HepG2 (cell line): ENCODE results near the gene CPS1. TPM values are rescaled to one million over a fixed set of nuclear protein-coding genes. Genes with fewer than 3 reads are reported as not detected.

Source experiments
- CBFB ChIP-seq: sonication (generic); formaldehyde crosslinking; IDR thresholded peaks from 2 replicates; pipeline ENCODE4 v1.4.0; 2020; ENCODE audit warnings: missing genetic modification reagents
- GMEB1 ChIP-seq: sonication (generic); formaldehyde crosslinking; IDR thresholded peaks from 2 replicates; pipeline ENCODE4 v1.5.1; 2020; ENCODE audit warnings: missing genetic modification reagents, mild to moderate bottlenecking, borderline replicate concordance
- HNRNPUL1 ChIP-seq: fragments of 200-400 bp; formaldehyde crosslinking; IDR thresholded peaks from 2 replicates; pipeline ENCODE4 v1.6.1; 2017; ENCODE audit warnings: low read depth, mild to moderate bottlenecking, low read length, moderate library complexity
- JDP2 ChIP-seq: sonication (generic); formaldehyde crosslinking; IDR thresholded peaks from 2 replicates; pipeline ENCODE4 v1.8.1; 2022; ENCODE audit warnings: missing genetic modification reagents, borderline replicate concordance
- JUND ChIP-seq: sonication (generic); formaldehyde crosslinking; IDR thresholded peaks from 2 replicates; pipeline ENCODE4 v1.8.0; 2022; ENCODE audit warnings: mild to moderate bottlenecking, missing genetic modification reagents
- MIER2 ChIP-seq: IDR thresholded peaks from 2 replicates; pipeline ENCODE4 v1.6.1; 2016; ENCODE audit warnings: missing biosample characterization, missing genetic modification reagents
- NFE2L1 ChIP-seq: sonication (generic); formaldehyde crosslinking; IDR thresholded peaks from 2 replicates; pipeline ENCODE4 v1.4.0; 2020; ENCODE audit warnings: missing genetic modification reagents, mild to moderate bottlenecking, borderline replicate concordance
- NPAS2 ChIP-seq: sonication (generic); formaldehyde crosslinking; IDR thresholded peaks from 2 replicates; pipeline ENCODE4 v1.8.0; 2022; ENCODE audit warnings: mild to moderate bottlenecking, missing genetic modification reagents, borderline replicate concordance
- PAF1 ChIP-seq: IDR thresholded peaks from 2 replicates; pipeline ENCODE4 v1.6.1; 2016; ENCODE audit warnings: missing genetic modification reagents, missing compliant biosample characterization
- POGZ ChIP-seq: sonication (generic); formaldehyde crosslinking; IDR thresholded peaks from 2 replicates; pipeline ENCODE4 v1.4.0; 2020; ENCODE audit warnings: mild to moderate bottlenecking, missing genetic modification reagents
- PTBP1 ChIP-seq: fragments of 200-400 bp; formaldehyde crosslinking; IDR thresholded peaks from 2 replicates; pipeline ENCODE4 v1.6.1; 2018; ENCODE audit warnings: low read length, low read depth; ENCODE audit not compliant: poor library complexity, severe bottlenecking
- SKI ChIP-seq: fragments of 450-650 bp; IDR thresholded peaks from one replicate; pipeline ENCODE4 v1.6.1; 2018; ENCODE audit warnings: mild to moderate bottlenecking; ENCODE audit not compliant: partially characterized antibody
- TCF7L2 ChIP-seq: IDR thresholded peaks from 2 replicates; pipeline ENCODE4 v1.6.1; 2011; ENCODE audit warnings: mild to moderate bottlenecking, low read depth, low read length, moderate library complexity
- ZBTB7B ChIP-seq: sonication (generic); formaldehyde crosslinking; IDR thresholded peaks from 2 replicates; pipeline ENCODE4 v1.4.0; 2020; ENCODE audit warnings: missing genetic modification reagents
- ZC3H4 ChIP-seq: sonication (generic); formaldehyde crosslinking; IDR thresholded peaks from 2 replicates; pipeline ENCODE4 v1.4.0; 2020; ENCODE audit warnings: missing genetic modification reagents, borderline replicate concordance
- ZNF781 ChIP-seq: sonication (generic); formaldehyde crosslinking; IDR thresholded peaks from 2 replicates; pipeline ENCODE4 v1.5.1; 2020; ENCODE audit warnings: borderline replicate concordance, mild to moderate bottlenecking, missing genetic modification reagents; ENCODE audit errors: not compliant biosample characterization
- ZSCAN9 ChIP-seq: IDR thresholded peaks from 2 replicates; pipeline ENCODE4 v1.6.1; 2016; ENCODE audit warnings: borderline replicate concordance
- polyA plus RNA-seq, 8 experiments: library from polyadenylated mRNA; depleted of rRNA in 3 of 8; stranded (reverse) in 7 of 8; unstranded in 1 of 8; fragments of >200 nt; fragmentation: Illumina TruSeq in 4 of 8; extraction: Trizol in 4 of 8; gene quantifications; 2 replicates each; pipeline versions ENCODE4 v1.2.1 to v1.2.3, GENCODE V29; 2011 to 2016; ENCODE audit warnings: low read depth in 4 of 8, missing spikeins in 1 of 8, mixed read lengths in 1 of 8; ENCODE audit not compliant: insufficient read depth in 1 of 8
- total RNA-seq, 5 experiments: library from RNA; depleted of rRNA; stranded (reverse); fragments of >200 nt; fragmentation: Illumina TruSeq; extraction: Trizol; gene quantifications; 2 replicates each; pipeline ENCODE4 v1.2.3, GENCODE V29; 2016; ENCODE audit warnings: low read depth in 1 of 5
- TF ChIP-seq, protein P1 (sequence below): sonication (generic); IDR thresholded peaks from 2 replicates; pipeline ENCODE4 v1.6.1; 2016; ENCODE audit warnings: low read depth, borderline replicate concordance
- TF ChIP-seq, protein P2 (sequence below): sonication (generic); formaldehyde crosslinking; IDR thresholded peaks from 2 replicates; pipeline ENCODE4 v1.5.0; 2020; ENCODE audit warnings: mild to moderate bottlenecking, missing genetic modification reagents
- TF ChIP-seq, protein P3 (sequence below): sonication (generic); formaldehyde crosslinking; IDR thresholded peaks from 2 replicates; pipeline ENCODE4 v1.4.0; 2020; ENCODE audit warnings: missing genetic modification reagents

CPS1 gene
- total and polyA plus RNA-seq, 2 of the 13 experiments (the other 11 are each of a cell fraction or from before 2014, with no cell fraction given), result 24.4 to 51.7 TPM

DNA sequence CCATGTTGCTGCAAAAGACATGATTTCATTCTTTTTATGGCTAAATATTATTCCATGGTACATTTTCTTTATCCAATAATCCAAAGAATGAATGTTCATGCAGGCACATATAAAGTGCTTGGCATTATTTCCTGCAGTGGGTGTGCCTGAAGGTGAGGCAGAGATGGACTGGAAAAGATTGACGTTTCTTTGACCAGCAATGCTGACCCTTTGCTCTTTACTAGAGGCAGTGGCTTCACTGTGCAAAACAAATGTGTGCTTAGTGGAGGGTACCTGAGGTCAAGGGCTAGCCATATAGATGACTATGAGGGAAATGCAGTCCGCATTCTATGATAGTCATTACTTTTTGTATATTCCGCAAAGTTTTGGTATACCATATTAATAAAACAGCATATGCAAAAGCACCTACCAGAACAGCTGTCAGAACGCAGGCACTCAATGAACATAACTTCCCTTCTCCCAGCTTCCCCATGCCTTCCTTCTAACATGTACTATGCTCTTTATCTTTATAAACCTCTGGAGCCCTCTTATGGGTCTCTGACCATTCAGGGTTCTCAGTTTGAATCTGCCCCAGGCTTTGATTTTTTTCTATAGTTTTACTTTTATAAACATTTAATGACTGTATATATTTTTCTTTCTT is 32.6 kb upstream of the CPS1 start (continued):
- TF ChIP-seq NPAS2 (no peak), SKI (peak; percentile 37), CBFB (CRISPR knock-in tag) (0 out of 2 replicates have a peak, but pooled peaks have one; percentile 27), GMEB1 (CRISPR knock-in tag) (no peak), JDP2 (no peak), ZC3H4 (CRISPR knock-in tag) (no peak), PAF1 (CRISPR knock-in tag) (no peak), POGZ (CRISPR knock-in tag) (peak; percentile 96), NFE2L1 (CRISPR knock-in tag) (no peak), ZNF781 (CRISPR knock-in tag) (no peak), ZSCAN9 (0 out of 2 replicates have a peak, but pooled peaks have one; percentile 58), HNRNPUL1 (no peak), PTBP1 (no peak), MIER2 (CRISPR knock-in tag) (0 out of 2 replicates have a peak, but pooled peaks have one; percentile 62), TCF7L2 (no peak), ZBTB7B (0 out of 2 replicates have a peak, but pooled peaks have one; percentile 21), JUND (no peak)
- TF ChIP-seq, protein P1, sequence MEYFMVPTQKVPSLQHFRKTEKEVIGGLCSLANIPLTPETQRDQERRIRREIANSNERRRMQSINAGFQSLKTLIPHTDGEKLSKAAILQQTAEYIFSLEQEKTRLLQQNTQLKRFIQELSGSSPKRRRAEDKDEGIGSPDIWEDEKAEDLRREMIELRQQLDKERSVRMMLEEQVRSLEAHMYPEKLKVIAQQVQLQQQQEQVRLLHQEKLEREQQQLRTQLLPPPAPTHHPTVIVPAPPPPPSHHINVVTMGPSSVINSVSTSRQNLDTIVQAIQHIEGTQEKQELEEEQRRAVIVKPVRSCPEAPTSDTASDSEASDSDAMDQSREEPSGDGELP, result no peak
- TF ChIP-seq, protein P2, sequence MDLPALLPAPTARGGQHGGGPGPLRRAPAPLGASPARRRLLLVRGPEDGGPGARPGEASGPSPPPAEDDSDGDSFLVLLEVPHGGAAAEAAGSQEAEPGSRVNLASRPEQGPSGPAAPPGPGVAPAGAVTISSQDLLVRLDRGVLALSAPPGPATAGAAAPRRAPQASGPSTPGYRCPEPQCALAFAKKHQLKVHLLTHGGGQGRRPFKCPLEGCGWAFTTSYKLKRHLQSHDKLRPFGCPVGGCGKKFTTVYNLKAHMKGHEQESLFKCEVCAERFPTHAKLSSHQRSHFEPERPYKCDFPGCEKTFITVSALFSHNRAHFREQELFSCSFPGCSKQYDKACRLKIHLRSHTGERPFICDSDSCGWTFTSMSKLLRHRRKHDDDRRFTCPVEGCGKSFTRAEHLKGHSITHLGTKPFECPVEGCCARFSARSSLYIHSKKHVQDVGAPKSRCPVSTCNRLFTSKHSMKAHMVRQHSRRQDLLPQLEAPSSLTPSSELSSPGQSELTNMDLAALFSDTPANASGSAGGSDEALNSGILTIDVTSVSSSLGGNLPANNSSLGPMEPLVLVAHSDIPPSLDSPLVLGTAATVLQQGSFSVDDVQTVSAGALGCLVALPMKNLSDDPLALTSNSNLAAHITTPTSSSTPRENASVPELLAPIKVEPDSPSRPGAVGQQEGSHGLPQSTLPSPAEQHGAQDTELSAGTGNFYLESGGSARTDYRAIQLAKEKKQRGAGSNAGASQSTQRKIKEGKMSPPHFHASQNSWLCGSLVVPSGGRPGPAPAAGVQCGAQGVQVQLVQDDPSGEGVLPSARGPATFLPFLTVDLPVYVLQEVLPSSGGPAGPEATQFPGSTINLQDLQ (CRISPR knock-in tag), result no peak
- TF ChIP-seq, protein P3, sequence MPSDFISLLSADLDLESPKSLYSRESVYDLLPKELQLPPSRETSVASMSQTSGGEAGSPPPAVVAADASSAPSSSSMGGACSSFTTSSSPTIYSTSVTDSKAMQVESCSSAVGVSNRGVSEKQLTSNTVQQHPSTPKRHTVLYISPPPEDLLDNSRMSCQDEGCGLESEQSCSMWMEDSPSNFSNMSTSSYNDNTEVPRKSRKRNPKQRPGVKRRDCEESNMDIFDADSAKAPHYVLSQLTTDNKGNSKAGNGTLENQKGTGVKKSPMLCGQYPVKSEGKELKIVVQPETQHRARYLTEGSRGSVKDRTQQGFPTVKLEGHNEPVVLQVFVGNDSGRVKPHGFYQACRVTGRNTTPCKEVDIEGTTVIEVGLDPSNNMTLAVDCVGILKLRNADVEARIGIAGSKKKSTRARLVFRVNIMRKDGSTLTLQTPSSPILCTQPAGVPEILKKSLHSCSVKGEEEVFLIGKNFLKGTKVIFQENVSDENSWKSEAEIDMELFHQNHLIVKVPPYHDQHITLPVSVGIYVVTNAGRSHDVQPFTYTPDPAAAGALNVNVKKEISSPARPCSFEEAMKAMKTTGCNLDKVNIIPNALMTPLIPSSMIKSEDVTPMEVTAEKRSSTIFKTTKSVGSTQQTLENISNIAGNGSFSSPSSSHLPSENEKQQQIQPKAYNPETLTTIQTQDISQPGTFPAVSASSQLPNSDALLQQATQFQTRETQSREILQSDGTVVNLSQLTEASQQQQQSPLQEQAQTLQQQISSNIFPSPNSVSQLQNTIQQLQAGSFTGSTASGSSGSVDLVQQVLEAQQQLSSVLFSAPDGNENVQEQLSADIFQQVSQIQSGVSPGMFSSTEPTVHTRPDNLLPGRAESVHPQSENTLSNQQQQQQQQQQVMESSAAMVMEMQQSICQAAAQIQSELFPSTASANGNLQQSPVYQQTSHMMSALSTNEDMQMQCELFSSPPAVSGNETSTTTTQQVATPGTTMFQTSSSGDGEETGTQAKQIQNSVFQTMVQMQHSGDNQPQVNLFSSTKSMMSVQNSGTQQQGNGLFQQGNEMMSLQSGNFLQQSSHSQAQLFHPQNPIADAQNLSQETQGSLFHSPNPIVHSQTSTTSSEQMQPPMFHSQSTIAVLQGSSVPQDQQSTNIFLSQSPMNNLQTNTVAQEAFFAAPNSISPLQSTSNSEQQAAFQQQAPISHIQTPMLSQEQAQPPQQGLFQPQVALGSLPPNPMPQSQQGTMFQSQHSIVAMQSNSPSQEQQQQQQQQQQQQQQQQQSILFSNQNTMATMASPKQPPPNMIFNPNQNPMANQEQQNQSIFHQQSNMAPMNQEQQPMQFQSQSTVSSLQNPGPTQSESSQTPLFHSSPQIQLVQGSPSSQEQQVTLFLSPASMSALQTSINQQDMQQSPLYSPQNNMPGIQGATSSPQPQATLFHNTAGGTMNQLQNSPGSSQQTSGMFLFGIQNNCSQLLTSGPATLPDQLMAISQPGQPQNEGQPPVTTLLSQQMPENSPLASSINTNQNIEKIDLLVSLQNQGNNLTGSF, result no peak
